ENCODE measurements around the gene MYH6.

The MYH6 gene

DNA sequence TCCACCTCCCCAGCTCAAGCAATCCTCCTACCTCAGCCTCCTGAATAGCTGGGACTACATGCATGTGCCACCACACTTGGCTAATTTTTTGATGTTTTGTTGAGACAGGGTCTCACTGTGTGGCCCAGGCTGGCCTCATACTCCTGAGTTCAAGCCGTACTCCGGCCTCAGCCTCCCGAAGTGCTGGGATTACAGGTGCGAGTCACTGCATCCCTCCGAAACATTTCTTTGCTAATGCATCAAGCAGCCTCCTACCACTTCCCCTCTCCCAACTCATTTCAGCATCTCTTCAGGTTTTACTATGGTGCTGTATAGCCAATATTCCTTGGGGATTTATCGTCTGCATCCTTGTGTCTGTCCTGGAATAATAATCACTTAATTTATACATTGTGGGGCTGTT is 53.1 kb downstream of the MYH6 start:
- Histone ChIP-seq H3K4me3 (ENCODE audit: insufficient read depth in 1 of 2, low read depth in 1 of 2, low read length in 2 of 2) (no peak overlapping the region), H3K14ac (ENCODE audit: low read length in 2 of 2) (no peak overlapping the region), H2AK5ac (ENCODE audit: low read length, severe bottlenecking) (no peak overlapping the region), H3K36me3 (ENCODE audit: control insufficient read depth in 1 of 2, insufficient read depth in 2 of 2, low read depth in 1 of 2, low read length in 2 of 2) (peaks cover 12 to 29% of the 10 kb centered on the region in 2 experiments), H3K18ac (ENCODE audit: low read depth in 1 of 2, low read length in 2 of 2) (no peak overlapping the region), H4K91ac (ENCODE audit: low read length) (no peak overlapping the region), H3K9ac (ENCODE audit: low read length) (no peak overlapping the region), H3K79me1 (replicated peaks; ENCODE audit: low read length, poor library complexity, severe bottlenecking) (peaks cover 15% of the 10 kb centered on the region), H2BK12ac (ENCODE audit: low read length in 2 of 2) (no peak overlapping the region), H2BK120ac (ENCODE audit: low read depth, low read length) (no peak overlapping the region), H3K9me3 (ENCODE audit: control insufficient read depth, low read length) (no peaks in the 10 kb centered on the region), H3K23ac (ENCODE audit: low read length in 2 of 2) (no peak overlapping the region), H3K27ac (ENCODE audit: low read length, poor library complexity, severe bottlenecking) (no peak overlapping the region), H2BK15ac (ENCODE audit: low read depth, poor library complexity, severe bottlenecking) (no peak overlapping the region), H2AFZ (ENCODE audit: low read depth, low read length) (no peak overlapping the region), H3K4ac (ENCODE audit: low read depth in 1 of 2, low read length in 2 of 2) (no peak overlapping the region), H2BK5ac (ENCODE audit: low read depth, low read length, poor library complexity, severe bottlenecking) (no peak overlapping the region), H4K8ac (ENCODE audit: low read length) (no peak overlapping the region), H3K4me2 (ENCODE audit: low read length, poor library complexity, severe bottlenecking) (no peak overlapping the region), H3K27me3 (ENCODE audit: control insufficient read depth in 1 of 2, insufficient read depth in 1 of 2, low read length in 2 of 2) (peaks cover 0 to 10% of the 10 kb centered on the region in 2 experiments), H3K4me1 (ENCODE audit: control insufficient read depth, insufficient read depth, low read depth, low read length) (peaks cover 9% of the 10 kb centered on the region)
- WGBS, result 95% methylated on average over 2 of the region's 6 CpGs
- DNase-seq, result no peak

DNA sequence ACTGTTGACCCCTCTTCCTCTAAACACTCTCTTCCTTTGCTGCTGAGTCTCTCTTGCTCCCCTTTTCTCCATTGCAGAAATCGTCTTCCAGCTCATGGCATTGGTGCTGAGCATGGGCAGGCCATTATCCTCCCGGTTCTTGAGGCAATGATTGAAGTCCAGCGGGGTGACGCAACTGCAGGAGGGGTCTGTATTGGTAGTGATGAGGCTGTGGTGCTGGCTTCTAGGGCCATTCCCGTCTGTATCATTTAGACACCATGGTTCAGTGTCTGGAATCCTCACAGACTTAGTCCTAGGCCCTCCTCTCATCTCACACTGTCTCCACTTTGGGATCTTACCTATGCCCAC is 54.7 kb downstream of the MYH6 start:
- H2AK5ac ChIP-seq (ENCODE audit: low read length, severe bottlenecking), result no peak overlapping the region
- peaks cover 5% of the 10 kb centered on the region for H3K79me1 ChIP-seq (replicated peaks; ENCODE audit: low read length, poor library complexity, severe bottlenecking)
- H3K4me2 ChIP-seq (ENCODE audit: low read length, poor library complexity, severe bottlenecking), result no peak overlapping the region
- no peak overlapping the region for H3K9ac ChIP-seq (ENCODE audit: low read length)
- 86% methylated on average over 2 of the region's 5 CpGs for WGBS
- H2AFZ ChIP-seq (ENCODE audit: low read depth, low read length), result no peak overlapping the region
- H2BK15ac ChIP-seq (ENCODE audit: low read depth, poor library complexity, severe bottlenecking), result peak overlapping the region; percentile 44
- no peaks in the 10 kb centered on the region for H3K9me3 ChIP-seq (ENCODE audit: control insufficient read depth, low read length)
- H3K27ac ChIP-seq (ENCODE audit: low read length, poor library complexity, severe bottlenecking), result no peak overlapping the region
- H4K91ac ChIP-seq (ENCODE audit: low read length), result no peak overlapping the region
- no peak overlapping the region for H3K14ac ChIP-seq (ENCODE audit: low read length in 2 of 2)
- no peak for DNase-seq
- no peak overlapping the region for H2BK5ac ChIP-seq (ENCODE audit: low read depth, low read length, poor library complexity, severe bottlenecking)
- H3K27me3 ChIP-seq (ENCODE audit: control insufficient read depth in 1 of 2, insufficient read depth in 1 of 2, low read length in 2 of 2), result peaks cover 0 to 10% of the 10 kb centered on the region in 2 experiments
- peaks cover 12 to 23% of the 10 kb centered on the region in 2 experiments for H3K36me3 ChIP-seq (ENCODE audit: control insufficient read depth in 1 of 2, insufficient read depth in 2 of 2, low read depth in 1 of 2, low read length in 2 of 2)
- H3K4me3 ChIP-seq (ENCODE audit: insufficient read depth in 1 of 2, low read depth in 1 of 2, low read length in 2 of 2), result no peak overlapping the region
- no peak overlapping the region for H2BK120ac ChIP-seq (ENCODE audit: low read depth, low read length)
- H3K4me1 ChIP-seq (ENCODE audit: control insufficient read depth, insufficient read depth, low read depth, low read length), result peaks cover 9% of the 10 kb centered on the region
- peak overlapping the region; percentile 70 for H4K8ac ChIP-seq (ENCODE audit: low read length)
- H3K23ac ChIP-seq (ENCODE audit: low read length in 2 of 2), result no peak overlapping the region
- H3K4ac ChIP-seq (ENCODE audit: low read depth in 1 of 2, low read length in 2 of 2), result no peak overlapping the region
- H3K18ac ChIP-seq (ENCODE audit: low read depth in 1 of 2, low read length in 2 of 2), result no peak overlapping the region
- no peak overlapping the region for H2BK12ac ChIP-seq (ENCODE audit: low read length in 2 of 2)

DNA sequence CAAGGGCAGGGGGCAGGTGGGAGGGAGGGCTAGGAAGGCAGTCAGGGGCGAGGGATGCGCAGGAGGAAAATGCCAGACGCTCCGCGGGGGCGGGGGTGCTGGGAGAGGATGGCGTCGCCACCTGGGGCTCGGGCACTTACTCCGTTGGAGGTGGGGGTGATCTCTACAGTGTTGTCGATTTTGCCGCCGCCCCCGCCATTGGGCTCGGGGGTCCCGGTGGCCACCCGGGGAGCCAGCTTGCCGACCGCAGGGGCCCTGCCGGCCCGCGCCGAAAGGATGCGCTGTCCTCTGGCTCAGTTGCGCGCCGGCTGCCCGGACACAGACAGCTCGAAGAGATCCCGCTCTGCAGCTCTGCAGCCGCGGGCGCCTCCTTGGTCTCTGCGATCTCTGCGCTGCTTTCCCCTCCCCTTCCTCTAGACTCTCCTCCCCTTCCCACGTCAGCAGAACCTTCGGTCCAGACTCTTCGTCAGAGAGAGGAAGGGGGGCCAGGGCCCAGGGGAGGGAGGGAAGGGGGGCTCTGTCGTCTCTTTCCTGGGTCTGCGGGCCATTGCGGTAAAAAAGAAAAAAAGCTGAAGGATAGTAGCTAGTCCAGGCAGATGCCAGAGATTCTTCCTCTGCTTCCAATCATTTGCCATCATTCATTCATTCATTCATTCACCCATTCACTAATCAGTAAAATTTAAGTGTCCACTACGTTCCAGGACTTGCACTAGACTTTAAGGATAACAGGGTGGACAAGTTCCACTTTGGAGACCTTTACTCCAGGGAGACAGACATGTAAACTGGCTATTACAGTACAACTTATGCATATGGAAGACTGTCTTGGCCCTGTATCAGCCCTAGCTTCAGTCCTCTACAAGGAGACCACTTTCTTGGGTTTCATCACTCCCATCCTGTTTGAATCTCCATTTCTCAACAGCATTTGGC is 55.3 kb downstream of the MYH6 start, which contains the start of gene SLC22A17:
TSS of gene SLC22A17 (minus strand) at position 382 of the 927 bp plus-strand sequence.
- peak within 1 kb of the TSS; percentile 81 to 84 for H3K4me3 ChIP-seq (ENCODE audit: insufficient read depth in 1 of 2, low read depth in 1 of 2, low read length in 2 of 2)
- peak within 1 kb of the TSS; percentile 70 for H4K8ac ChIP-seq (ENCODE audit: low read length)
- peak within 1 kb of the TSS in 1 of 2 experiments; percentile 21 for H2BK12ac ChIP-seq (ENCODE audit: low read length in 2 of 2)
- no peak within 1 kb of the TSS for H2BK5ac ChIP-seq (ENCODE audit: low read depth, low read length, poor library complexity, severe bottlenecking)
- peak within 1 kb of the TSS in 1 of 2 experiments; percentile 35 for H3K14ac ChIP-seq (ENCODE audit: low read length in 2 of 2)
- peak within 1 kb of the TSS; percentile 29 to 54 for H3K4ac ChIP-seq (ENCODE audit: low read depth in 1 of 2, low read length in 2 of 2)
- peaks cover 0 to 10% of the 10 kb centered on the region in 2 experiments for H3K27me3 ChIP-seq (ENCODE audit: control insufficient read depth in 1 of 2, insufficient read depth in 1 of 2, low read length in 2 of 2)
- peaks cover 5% of the 10 kb centered on the region for H3K79me1 ChIP-seq (replicated peaks; ENCODE audit: low read length, poor library complexity, severe bottlenecking)
- no peak within 1 kb of the TSS for H2AK5ac ChIP-seq (ENCODE audit: low read length, severe bottlenecking)
- peak within 1 kb of the TSS; percentile 57 for H4K91ac ChIP-seq (ENCODE audit: low read length)
- peak within 1 kb of the TSS; percentile 58 to 67 for H3K18ac ChIP-seq (ENCODE audit: low read depth in 1 of 2, low read length in 2 of 2)
- H3K4me2 ChIP-seq (ENCODE audit: low read length, poor library complexity, severe bottlenecking), result peak within 1 kb of the TSS; percentile 96
- peak; percentile 95 for DNase-seq
- peaks cover 10 to 29% of the 10 kb centered on the region in 2 experiments for H3K36me3 ChIP-seq (ENCODE audit: control insufficient read depth in 1 of 2, insufficient read depth in 2 of 2, low read depth in 1 of 2, low read length in 2 of 2)
- no peaks in the 10 kb centered on the region for H3K9me3 ChIP-seq (ENCODE audit: control insufficient read depth, low read length)
- 3% methylated on average over 20 of the region's 42 CpGs for WGBS
- H3K23ac ChIP-seq (ENCODE audit: low read length in 2 of 2), result peak within 1 kb of the TSS in 1 of 2 experiments; percentile 78
- H2BK15ac ChIP-seq (ENCODE audit: low read depth, poor library complexity, severe bottlenecking), result peak within 1 kb of the TSS; percentile 44
- H3K27ac ChIP-seq (ENCODE audit: low read length, poor library complexity, severe bottlenecking), result peak within 1 kb of the TSS; percentile 16
- H3K9ac ChIP-seq (ENCODE audit: low read length), result peak within 1 kb of the TSS; percentile 71
- H2AFZ ChIP-seq (ENCODE audit: low read depth, low read length), result peak within 1 kb of the TSS; percentile 72
- peaks cover 9% of the 10 kb centered on the region for H3K4me1 ChIP-seq (ENCODE audit: control insufficient read depth, insufficient read depth, low read depth, low read length)
- H2BK120ac ChIP-seq (ENCODE audit: low read depth, low read length), result no peak within 1 kb of the TSS
